GM19351 (cell line): ENCODE measurements around the gene ACACA.

Source experiments
- ATAC-seq: cut with Tn5 transposase; IDR thresholded peaks from one replicate; pipeline ENCODE4 v1.9.1; 2021; ENCODE audit warnings: mild to moderate bottlenecking, moderate library complexity; ENCODE audit not compliant: unreplicated experiment

ACACA gene

GRCh38 chr17:37399265-37399803, 7.3 kb downstream of the ACACA start:
- ATAC-seq: no peak

DNA sequence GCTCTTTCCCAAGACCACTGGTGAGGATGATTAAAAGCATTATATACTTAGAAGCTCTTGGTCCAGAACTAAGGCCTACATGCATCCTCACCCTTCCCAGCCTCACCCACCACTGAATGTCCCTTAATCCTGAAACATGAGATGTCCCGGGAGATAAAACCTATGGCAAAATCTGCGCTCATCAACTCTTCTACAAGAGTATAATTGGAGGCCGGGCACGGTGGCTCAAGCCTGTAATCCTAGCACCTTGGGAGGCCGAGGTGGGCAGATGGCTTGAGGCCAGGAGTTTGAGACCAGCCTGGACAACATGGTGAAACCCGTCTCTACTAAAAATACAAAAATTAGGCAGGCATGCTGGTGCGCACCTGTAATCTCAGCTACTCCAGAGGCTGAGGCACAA, 13.3 kb downstream of the ACACA start:
- ATAC-seq: no peak

DNA sequence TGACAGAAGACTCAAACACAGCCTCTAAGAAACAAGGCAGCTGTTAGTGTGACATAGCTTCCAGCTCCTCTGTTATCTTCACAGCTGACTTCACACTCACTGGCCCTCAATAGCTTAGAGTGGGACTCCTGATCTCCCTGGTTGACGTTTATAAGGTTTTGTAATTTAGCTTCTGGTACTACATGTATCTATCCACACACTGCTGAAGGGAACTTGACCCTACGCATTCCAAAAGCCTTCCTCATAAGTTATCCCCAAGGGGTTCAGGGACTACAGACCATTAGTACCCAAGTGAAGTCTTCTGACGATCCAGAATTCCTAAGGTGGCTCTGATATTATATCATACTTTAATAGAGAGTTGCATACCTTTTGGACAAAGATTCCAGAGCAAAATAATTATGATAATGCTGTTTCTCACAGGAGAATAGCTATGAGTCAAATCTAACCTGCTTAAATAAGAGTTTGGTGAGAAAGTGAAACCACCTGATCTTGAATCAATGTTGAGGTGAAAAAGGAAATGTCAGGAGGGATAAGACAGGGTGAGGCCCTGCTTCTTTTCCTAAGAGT, 14.5 kb downstream of the ACACA start:
- ATAC-seq: no peak

- ATAC-seq: no peak
Measured at GRCh38 chr17:37391146-37391545, 15.5 kb downstream of the ACACA start.

DNA sequence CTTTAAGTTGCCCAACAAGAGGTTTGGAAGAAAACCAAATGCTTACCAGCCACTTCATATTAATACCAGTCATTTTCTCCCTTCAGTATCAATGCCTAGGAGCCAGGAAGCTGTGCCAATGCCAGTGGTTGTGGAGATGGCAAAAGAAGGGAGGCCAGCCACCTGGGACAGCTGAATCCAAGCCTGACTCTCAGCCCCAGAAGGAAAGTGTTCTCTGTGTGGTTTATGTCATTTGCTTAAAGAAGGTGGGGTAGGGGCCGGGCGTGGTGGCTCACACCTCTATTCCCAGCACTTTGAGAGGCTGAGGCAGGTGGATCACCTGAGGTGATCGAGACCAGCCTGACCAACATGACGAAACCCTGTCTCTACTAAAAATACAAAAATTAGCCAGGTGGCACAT, 17.5 kb downstream of the ACACA start:
- no peak for ATAC-seq

DNA sequence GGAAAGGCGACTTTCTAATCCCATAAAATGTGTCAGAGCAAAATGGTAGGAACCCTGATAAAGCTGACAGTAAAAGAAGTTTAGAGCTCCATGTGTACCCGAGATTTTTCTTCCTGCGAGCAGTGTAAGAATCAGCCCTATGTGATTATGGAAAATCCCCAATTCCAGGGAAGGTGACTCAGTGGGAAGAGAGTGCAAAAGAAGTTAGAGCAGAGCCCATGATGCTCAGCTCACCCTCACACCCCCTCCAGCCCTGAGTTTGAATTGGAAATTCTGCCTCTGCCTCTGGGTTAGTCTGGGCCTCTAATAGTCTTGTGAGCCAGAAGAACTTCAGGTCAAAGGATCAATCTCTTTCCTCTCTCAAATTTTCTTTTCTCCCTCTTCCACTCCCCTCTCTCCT, 18.4 kb downstream of the ACACA start:
- ATAC-seq: no peak

- no peak for ATAC-seq
Measured at GRCh38 chr17:37386462-37386861, 20.2 kb downstream of the ACACA start.

DNA sequence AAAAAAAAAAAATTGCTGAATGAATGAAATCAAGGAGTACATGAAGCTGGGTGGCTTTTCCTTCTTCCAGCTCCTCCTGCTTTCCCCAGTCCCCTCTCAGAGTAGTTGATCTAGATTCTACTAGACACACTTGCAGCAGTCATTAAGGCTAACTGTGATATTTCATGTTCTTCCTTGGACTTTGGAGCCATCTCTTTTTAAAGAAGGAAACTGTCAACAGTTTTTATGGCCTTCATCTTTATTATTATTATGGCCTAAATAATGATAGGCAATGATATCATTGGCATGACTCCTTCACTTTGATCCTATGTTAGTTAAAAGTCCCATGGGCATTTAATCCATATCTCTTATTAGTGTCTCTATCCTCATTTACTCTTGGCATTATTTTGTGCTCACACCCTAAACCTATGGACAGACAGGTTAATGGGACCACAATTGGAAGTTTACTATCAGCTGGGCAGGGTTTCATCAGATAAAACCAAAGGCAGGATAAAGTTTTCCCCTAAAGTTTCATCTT, 21.1 kb downstream of the ACACA start:
- no peak for ATAC-seq

DNA sequence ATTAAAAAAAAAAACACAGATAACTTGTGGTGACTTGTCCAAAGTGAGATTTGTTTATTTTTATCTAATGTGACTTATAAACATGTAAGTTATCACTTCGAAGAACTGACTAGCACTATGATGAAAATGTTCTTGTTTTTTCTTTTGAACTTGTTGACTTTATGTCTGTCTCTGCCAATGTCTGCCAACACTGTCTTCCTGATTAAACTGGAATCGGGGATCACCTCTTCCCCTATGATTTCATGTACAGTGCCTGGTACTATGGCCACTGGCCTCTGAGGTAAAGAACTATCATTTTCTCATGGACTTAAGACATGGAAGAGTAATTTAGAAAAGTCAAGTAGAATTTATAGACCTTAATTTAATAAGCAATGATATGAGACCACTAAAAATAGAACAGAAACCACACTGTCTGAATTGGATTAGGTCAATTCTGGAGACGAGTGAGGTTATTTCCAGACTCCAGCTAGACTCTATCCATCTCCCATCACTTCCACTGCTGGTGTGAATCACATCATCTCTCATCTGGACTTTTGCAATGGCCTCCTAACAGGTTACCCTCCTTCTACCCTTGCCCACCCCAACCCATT, 22.0 kb downstream of the ACACA start:
- ATAC-seq: no peak

DNA sequence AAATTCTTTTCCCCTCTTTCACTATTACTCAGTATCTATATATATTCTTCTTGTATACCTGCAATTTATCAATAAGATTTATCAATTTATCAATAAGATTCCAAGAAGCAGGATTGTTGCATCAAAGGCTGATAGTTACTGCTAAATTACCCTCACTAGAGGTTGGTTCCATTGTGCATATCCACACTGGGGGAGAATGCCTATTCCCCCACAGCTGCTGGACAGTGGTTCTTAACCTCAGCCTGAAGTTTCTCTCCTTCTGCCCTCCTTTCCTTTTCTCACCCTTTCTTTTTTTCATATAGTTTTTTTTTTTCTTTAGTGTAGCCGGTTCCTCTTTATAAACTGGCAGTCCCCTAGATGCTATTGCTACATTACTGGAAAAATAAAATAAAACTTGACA, 24.6 kb downstream of the ACACA start:
- ATAC-seq: no peak

DNA sequence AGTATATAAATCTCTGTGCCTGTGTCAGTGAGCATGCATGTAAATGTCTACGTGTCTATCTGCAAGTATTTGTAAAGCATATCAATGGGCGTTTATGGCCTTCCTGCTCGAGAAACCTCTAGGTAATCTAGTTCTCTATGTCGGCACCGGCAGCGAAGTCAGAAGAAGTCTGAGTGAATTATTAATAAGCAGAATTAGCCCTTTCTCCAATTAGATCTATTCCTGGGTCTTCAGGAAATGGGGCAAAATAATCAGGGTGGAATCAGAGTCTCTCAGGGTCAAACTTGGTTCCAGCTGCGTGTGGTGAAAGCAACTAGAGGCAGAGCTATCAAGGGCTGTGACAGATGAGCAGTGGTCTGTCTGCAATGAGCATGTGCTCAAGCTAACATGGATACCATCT, 30.9 kb downstream of the ACACA start, which contains the start of gene C17orf78:
C17orf78 (plus strand) TSS at position 280 of the 400 bp plus-strand sequence; CDS start at position 388, 108 bp downstream.
- ATAC-seq: no peak

DNA sequence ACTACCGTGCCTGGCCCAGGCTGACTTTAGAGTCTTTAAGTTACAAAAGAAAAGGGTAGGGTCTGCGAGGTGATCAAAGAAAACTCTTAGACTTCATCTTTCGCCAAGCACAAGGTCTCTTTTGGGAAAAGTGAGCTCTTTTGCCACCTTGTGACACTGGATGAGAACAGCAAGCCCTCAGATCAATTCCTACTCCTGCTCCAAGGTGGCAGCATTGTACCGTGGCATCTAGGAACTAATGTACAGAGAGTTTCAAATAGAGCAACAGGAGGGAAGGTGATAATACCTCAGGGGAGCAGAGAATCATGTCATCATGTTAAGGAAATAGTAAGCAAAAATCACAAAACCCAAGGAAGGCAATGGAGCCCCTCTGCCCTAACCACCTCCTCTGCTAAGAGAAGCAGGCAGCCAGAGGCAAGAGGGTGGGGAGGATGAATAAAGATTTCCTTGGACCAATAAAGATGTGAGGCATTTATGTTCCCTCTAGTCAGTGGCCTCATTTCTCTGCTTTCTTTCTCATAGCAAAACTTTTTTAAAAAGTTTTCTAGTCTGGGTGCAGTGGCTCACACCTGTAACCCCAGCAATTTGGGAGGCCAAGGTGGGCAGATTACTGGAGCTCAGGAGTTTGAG, 33.0 kb downstream of the ACACA start:
- ATAC-seq: no peak

- no peak for ATAC-seq
Measured at GRCh38 chr17:37368577-37368976, 38.1 kb downstream of the ACACA start.

DNA sequence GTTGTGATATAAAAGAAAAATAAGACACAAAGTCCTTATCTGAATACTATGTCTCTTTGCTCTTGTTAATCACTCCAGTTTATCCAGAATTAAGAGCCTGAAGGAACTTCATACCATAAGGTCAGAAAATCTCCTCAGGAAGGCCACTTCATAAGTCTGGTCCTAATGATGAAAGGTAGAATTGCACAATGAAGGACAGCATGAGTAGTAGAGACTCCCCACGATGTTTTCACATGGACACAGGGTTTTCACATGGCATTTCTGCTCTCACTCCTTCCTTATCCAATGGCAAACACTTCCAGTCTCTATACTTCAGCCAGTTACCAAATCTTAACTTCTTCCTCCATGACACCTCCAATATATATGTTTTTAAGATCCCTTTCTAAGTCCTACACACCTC, 41.0 kb downstream of the ACACA start:
- no peak for ATAC-seq

- no peak for ATAC-seq
Measured at GRCh38 chr17:37361543-37361942, 45.1 kb downstream of the ACACA start.

DNA sequence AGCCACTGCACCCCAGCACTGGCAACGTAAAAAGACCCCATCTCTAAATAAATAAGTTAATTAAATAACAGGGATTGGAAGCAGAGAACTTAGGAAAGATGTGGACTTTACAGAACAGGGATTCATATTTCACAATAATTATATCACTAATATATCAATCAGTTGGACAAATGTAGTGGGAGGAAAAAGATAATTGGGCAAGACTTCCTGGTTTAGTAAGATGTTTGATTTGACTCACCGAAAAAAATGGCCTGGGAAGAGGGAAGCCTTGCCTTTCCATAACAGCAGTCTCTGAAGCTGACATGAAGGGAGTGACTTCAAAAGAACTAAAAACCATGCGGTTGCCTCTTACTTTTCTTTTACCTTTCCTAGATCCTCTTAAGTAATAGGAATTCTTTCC, 46.0 kb downstream of the ACACA start:
- ATAC-seq: no peak

DNA sequence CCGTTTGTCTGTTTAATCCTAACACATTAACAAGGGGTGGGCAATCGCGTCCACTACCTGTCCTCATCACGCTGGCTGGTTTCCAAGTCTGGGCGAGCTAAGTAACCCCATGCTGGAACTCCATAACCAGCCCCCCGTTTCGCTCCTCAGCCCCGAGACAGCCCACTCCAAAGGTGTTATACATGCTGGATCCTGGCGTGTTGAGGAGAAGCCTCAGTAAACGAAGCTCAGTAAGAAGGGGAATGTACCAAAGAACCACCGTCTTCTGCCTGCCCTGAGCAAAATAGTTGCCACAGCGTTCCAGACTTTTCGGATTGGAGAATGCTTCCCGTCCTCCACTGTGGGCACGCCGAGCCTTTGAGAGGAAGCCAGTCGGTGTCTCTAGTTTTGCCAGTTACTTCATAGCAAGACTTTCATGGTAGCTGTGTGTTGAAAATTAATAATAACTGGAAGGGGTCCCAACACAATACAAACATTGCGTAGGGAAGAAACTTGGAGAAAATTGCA, 46.9 kb downstream of the ACACA start:
- ATAC-seq: no peak

DNA sequence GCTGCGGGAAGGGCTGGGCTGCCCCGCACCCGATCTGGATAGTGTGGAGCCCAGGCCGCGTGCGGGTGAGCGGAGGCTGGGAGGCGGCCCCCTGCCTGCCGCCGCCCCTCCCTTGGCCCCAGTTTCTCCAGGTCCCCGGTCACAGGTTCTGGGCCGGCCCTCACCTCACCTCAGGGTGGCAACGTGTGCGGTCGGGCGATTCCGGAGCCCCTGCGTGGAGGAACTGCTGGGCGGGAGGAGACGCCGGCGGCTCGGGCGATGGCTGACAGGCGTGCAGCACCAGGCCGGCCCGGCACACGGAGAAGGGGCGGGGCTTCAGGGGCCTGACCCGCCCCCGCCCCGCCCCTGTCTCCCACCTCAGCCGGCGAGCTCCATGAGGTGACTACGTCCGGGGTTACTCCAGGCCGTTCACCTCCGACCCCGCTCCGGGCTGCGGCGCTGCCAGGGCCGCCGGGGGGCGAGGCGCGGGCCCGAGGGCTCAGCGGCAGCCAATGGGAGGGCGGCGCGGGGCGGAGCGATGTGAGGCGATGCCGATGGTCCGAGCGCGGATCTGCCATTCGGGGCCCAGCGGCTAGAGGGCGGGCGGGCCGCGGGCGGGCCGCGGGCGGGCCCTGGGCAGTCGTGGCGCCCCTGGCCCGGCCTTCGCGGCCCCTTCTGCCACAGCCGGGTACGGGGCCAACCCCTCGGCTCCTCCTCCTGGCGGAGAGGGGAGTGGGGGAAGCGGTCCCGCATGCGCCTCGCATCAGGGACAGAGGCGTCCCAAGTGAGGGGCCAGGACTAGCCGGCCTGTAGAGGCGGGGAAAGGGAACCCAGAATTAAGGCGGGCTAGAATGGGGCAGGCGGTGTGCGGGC, 47.6 kb downstream of the ACACA start:
- peak; percentile 92 for ATAC-seq

DNA sequence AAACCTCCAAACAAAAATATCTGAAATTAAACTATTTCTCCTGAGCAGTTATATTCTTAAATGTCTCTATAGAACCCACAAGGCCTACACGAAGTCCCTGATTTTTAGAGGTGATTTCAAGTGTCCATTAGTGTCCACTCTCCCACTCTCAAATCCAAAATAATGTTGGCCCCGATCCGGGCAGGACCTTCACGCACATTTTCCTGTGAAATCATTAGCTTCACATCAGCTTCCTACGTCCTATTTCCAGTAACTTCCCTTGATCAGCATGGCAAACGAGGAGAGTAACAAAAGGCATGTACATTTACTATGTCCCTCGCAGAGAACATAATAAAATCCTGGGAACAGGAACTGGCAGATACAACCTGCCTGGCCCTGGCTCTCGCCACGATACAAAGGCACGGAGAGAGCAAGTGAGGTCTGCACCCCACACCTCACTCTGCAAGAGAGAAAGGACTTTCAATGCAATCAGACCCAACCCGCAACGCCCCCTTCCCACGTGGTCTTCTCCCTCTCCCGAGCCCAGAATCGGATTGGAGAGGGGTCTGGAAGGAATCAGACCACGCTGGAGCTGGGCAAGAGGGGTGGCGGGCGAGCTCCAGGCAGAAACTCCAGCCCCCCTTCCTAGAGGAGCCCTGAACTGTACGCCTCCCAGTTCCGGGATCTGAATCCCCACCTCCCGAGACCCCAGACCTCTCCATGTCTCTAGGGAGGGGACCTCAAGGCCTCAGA, 48.4 kb downstream of the ACACA start:
- peak; percentile 27 for ATAC-seq
